ENCODE data around the gene NRCAM. TPM values are rescaled to one million over a fixed set of nuclear protein-coding genes. Genes with fewer than 3 reads are reported as not detected.

Gene NRCAM
- total and polyA plus RNA-seq, 10 of the 15 experiments (the other 5 are each of a cell fraction or from before 2014, with no cell fraction given) = 0.30 to 2.0 (median 1.0) TPM

- TF ChIP-seq, protein P1, sequence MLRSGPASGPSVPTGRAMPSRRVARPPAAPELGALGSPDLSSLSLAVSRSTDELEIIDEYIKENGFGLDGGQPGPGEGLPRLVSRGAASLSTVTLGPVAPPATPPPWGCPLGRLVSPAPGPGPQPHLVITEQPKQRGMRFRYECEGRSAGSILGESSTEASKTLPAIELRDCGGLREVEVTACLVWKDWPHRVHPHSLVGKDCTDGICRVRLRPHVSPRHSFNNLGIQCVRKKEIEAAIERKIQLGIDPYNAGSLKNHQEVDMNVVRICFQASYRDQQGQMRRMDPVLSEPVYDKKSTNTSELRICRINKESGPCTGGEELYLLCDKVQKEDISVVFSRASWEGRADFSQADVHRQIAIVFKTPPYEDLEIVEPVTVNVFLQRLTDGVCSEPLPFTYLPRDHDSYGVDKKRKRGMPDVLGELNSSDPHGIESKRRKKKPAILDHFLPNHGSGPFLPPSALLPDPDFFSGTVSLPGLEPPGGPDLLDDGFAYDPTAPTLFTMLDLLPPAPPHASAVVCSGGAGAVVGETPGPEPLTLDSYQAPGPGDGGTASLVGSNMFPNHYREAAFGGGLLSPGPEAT (IDR thresholded peaks at IDR 0.05; ENCODE audit: low read depth) = no peak
These were observed 297.5 kb downstream of the NRCAM start (continued) for GRCh38 chr7:108158776-108159175.

DNA sequence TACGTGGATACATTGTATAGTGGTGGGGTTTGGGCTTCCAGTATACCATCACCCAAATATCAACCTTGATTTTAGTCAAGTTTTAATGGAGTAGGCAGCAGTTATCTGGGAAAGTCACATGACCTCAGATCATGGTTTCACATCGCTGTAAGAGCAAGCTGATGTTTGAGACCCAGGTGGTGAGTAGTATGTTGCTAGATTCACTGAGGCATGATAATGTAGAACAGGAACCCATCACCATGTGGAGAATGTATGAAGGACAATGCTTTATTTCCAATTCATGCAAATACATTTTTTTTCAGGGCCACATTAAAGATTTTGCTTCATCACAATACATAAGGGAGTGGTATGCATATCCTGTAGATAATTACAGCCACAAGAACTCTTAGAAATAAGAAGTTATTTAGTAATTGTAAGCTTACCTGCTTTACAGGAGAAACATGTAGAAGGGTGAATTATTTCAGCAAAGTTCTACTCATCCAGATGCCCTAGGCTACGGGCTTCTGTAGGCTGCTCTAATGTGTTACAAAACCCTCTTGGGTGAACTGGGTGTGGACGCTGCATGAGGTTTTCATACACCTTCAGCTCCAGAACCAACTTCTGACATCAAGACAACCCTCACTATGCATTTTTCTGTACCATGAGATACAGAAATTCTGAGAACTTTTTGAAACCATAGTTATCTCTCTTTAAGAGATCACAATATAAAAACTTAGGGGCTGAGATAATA lies 298.5 kb downstream of the NRCAM start:
- RAD21 ChIA-PET (ENCODE audit: unreplicated experiment) = interaction anchor here (1.4 to 1.5 kb wide), 2 partner anchors 13 to 44 kb away, joined by 3 to 4 read pairs; no protein-coding TSS in a partner anchor
- Histone ChIP-seq H3K27ac (ENCODE audit: control insufficient read depth, insufficient read depth) (no peak overlapping the region), H3K36me3 (ENCODE audit: control insufficient read depth in 2 of 2, insufficient read depth in 2 of 2, low read length in 1 of 2) (no peaks in the 10 kb centered on the region), H3K79me2 (ENCODE audit: control insufficient read depth, insufficient read depth, low read length) (no peaks in the 10 kb centered on the region), H3K4me3 (no peak overlapping the region), H3K27me3 (replicated peaks in 1 of 2; ENCODE audit: control insufficient read depth in 2 of 2, insufficient read depth in 2 of 2, low read length in 1 of 2) (no peaks in the 10 kb centered on the region; a peak in 2 of 4 replicates), H3K4me1 (ENCODE audit: control insufficient read depth, insufficient read depth, low read length) (no peaks in the 10 kb centered on the region), H4K20me1 (ENCODE audit: control insufficient read depth, insufficient read depth) (no peaks in the 10 kb centered on the region), H3K9me3 (replicated peaks; ENCODE audit: control insufficient read depth, insufficient read depth, low read length) (no peaks in the 10 kb centered on the region), H3K4me2 (ENCODE audit: control insufficient read depth, insufficient read depth) (0 out of 2 replicates have a peak overlapping the region, but pooled peaks have one; percentile 22), H2AFZ (ENCODE audit: control insufficient read depth, low read depth, low read length) (no peak overlapping the region), H3K9ac (ENCODE audit: control insufficient read depth, insufficient read depth, low read length) (no peak overlapping the region)
- ATAC-seq (peak; percentile 57), DNase-seq (ENCODE audit: low read depth, low spot score) (no peak), FAIRE-seq (no peak)
- CTCF ChIA-PET = interaction anchor here (1.0 to 1.9 kb wide), 3 partner anchors 8 to 45 kb away, joined by 3 to 6 read pairs (median 3); no protein-coding TSS in a partner anchor
- in situ Hi-C loops (cut with MboI) (no loop called here), intact Hi-C loops (cut with micrococcal nuclease; ENCODE audit: unreplicated experiment) (loop anchor here (5.0 kb wide), 1 partner anchor 375 kb away; no protein-coding TSS in a partner anchor)
- TF ChIP-seq MYC (IDR thresholded peaks at IDR 0.05; ENCODE audit: insufficient read depth, insufficient read length, insufficient replicate concordance, low read length, severe bottlenecking) (no peak), ZNF207 (IDR thresholded peaks at IDR 0.05; ENCODE audit: borderline replicate concordance) (no peak), RAD51 (IDR thresholded peaks at IDR 0.05) (peak; percentile 47; the same call in 1 of the 2 replicates)
- BruUV-seq (replicated peaks) = no TSS peak
- POLR2A ChIA-PET = no interaction called here
- 10% methylated on average over 4 of the region's 4 CpGs for WGBS (ENCODE audit: insufficient coverage, insufficient replicate concordance, low lambda C conversion rate, missing lambda C conversion rate)
- SMC1A ChIA-PET (ENCODE audit: uncharacterized antibody, unreplicated experiment) = interaction anchor here (0.9 to 4.0 kb wide), 2 partner anchors 12 to 17 kb away, joined by 3 to 17 read pairs; no protein-coding TSS in a partner anchor
